Effector CD8-positive, alpha-beta T cell (primary cell): ENCODE results near the gene RPP40.
A peak's percentile ranks its signal among the peaks of the same experiment; 100 is the strongest.
"Not testable (repeated sequence)": the region's sequence is repeated elsewhere in the genome, so short reads cannot be mapped to it uniquely, and the experiment has no call there.

Experiments
- DNase-seq: peaks from one replicate; lab custom pipeline; 2025; lab: John Stamatoyannopoulos, UW
- total RNA-seq, 4 experiments: gene quantifications; one replicate each; lab custom pipeline; 2026; lab: John Stamatoyannopoulos, UW

The RPP40 gene, protein sequence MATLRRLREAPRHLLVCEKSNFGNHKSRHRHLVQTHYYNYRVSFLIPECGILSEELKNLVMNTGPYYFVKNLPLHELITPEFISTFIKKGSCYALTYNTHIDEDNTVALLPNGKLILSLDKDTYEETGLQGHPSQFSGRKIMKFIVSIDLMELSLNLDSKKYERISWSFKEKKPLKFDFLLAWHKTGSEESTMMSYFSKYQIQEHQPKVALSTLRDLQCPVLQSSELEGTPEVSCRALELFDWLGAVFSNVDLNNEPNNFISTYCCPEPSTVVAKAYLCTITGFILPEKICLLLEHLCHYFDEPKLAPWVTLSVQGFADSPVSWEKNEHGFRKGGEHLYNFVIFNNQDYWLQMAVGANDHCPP
- 2.5 to 7.4 (median 3.1) reads per million in 4 experiments for total RNA-seq

DNA sequence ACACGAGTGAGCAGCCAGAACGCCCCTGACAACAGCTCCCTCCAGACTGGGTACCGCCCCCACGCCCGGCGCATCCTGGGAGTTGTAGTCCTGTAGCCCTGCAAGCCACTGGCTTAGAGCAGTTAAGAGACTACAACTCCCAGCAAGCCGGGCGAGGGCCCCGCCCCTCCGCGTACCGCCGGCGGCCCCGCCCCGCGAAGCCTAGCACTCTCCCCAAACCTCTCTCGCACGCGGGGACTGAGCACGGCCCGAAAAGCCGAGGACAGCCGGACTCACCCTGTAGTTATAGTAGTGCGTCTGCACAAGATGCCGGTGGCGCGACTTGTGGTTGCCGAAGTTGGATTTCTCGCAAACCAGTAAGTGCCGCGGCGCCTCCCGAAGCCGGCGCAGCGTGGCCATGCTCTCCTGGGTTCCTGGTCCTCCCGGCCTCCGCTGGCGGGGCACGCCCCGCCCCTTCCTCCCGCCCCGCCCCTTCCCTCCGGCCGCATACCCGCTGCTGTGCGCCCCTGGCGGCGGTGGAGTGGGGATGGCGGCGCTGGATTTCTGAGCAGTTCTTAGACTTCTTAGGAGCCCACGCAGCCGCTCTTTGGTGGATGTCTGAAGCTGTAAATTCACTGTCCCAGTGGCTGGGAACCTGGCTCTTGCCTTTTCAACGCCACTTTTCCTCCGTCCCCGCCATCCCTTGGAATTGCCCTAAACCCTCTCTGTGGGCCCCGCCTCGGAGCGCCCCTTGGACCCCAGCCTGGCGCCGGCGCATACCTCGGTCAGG is at the start of gene RPP40:
TSS of gene RPP40 (minus strand) at position 434 of the 769 bp plus-strand sequence. CDS start at position 399, 35 bp downstream.
- DNase-seq, result peak; percentile 98

DNA sequence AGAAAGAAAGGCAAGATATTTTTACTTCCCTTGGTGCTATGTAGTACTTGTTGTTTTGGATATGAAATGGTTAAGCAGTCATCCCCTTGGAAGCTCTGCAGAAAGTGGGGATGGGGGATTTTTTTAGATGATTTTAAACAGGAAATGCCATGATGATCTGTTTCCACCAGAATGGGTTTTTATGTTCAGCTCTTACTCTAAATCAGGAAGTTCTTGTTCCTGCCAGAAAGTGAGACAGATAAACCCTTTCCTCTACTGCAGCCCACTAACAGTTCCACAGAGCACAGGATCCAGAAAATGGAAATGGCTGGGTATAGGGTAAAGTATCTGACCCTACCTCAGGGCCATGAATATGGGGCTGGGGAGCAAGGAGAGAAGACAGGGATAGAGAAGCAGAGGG is 49.2 kb upstream of the RPP40 start:
- no peak for DNase-seq

DNA sequence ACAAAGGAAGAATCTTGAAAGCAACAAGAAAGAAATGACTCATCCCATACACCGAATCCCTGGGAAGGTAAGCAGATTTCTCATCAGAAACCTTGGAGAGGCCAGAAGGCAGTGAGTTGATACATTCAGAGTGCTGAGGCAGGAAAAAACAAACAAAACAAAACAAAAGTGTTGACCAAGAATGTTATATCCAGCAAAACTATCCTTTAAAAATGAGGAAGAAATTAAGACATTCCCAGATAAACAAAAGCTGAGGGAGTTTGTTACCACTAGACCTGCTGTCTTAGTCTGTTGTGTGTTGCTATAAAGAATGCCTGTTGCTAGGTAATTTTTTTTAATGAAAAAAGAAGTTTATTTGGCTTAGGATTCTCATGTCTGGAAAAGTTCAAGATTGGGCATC is 47.6 kb upstream of the RPP40 start:
- DNase-seq, result no peak

DNA sequence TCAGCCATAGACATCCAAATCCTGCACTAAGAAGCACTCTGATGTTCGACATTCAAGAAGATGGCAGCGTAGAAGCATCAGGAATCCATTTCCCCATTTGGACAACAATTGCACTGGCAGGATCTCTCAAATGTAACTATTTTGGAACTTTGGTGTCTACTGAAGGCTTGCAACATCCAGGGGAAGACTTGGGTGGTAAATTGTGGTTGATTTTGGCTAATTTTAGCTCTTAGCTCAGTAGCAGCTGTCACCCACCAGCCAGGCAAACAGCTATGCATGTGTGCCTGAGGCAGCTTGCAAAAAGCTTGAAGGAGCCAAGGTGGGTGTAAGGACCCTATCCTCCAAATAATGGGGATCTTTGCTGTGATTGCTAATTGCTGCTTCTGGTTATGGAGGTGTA is 46.2 kb upstream of the RPP40 start:
- DNase-seq, result no peak

DNA sequence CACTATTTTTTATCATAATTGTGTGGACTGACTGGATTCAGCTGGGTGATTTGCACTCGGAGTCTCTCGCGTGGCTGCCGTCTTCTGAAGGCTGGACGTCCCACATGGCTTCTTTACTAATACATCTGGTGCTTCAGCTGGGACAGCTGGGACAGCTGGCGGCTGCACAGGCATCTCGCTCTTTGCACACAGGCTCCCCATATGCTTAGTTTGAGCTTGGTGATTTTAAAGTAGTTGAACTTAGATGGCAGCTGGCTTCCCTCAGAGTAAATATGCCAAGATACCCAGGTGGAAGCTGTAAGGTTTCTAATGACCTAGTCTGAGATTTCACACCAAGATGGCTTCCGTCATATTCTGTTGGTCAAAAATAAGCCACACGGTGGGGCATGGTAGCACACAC is 42.6 kb upstream of the RPP40 start:
- DNase-seq, result no peak

DNA sequence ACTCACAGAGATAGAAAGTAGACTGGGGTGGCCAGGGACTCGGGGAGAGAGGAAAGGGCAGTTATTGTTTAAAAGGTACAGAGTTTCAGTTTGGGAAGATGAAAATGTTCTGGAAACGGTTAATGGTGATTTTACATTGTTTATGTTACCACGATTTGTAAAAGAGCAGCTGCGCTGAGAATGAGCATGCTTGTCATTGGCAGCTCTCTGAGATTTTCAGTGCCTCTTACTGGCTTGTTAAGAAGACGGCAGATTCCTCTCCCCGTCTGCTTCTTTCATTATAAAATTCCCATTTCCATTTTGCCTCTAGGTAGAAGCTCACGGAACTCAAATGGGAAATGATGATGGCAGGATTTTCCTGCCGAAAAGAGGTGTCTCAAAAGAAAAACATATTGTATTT is 41.6 kb upstream of the RPP40 start:
- no peak for DNase-seq

DNA sequence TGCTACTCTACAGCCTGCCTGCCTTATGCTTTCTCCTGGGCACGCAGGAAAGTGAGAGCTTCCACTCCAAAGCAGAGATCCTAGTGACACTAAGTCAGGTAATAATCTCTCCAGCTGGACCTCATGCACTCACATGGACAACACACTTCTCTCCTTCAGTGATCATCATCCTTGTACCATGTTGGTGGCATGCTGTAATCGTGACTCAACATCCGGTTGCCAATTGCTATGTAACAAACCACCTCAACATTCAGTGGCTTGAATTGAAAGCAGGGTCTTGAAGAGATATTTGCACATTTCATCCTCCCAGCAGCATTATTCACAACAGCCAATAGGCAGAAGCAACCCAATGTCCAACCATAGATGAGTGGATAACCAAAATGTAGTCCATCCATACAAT is 41.0 kb upstream of the RPP40 start:
- DNase-seq, result no peak

DNA sequence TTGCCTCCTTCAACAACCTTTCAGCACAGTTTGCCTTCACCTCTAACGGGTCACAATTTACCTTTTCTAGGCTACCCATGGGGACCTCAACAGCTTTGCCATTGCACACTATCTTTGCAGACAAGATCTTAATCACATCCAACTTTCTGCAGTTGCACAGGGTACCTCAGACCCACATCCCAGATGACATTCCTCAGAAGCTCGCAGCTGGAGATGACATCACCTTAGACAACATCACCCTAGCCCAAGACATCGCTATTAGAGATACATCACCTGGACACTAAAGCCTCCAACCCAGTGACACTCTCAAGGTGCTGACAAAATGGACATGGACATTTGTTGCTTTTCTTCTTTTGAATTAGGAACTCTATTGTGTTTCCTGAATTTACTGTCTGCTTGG is 38.6 kb upstream of the RPP40 start:
- no peak for DNase-seq

DNA sequence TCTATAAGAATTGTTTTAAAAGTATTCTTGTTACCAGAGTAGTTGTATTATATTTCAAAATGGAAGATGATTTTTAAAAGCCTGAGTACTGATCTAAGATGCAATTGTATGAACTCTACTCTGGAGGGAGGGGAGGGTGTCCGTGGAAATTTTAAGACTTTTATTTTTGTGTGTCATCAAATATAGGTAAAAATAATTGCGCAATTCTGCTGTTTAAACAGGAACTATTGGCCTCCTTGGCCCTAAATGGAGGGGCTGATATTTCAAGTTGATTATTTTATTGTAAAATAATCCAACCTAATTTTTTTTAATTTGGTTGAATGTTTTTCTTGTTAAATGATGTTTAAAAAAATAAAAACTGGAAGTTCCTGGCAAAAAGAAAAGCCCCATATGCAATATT is 38.1 kb upstream of the RPP40 start:
- DNase-seq, result no peak

DNA sequence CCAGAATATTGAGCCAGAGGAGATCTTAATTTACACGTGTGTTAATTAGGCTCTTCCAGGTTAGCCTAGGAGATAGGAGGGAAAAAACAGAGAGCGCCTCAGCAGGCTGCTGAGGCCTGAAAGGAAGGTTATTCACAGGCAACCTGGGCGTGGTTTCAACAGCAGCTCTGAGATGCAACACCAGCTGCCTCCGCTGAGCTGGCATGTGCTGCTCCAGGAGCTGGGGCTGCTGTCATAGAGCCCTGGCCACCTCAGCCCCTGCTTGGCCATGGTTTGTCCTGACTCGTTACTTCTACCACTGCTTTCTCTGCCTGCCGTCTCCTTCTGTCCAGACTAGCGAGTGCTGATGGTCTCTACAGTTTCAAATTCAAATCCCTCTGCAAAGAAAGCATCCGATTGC is 32.4 kb upstream of the RPP40 start:
- no peak for DNase-seq

DNA sequence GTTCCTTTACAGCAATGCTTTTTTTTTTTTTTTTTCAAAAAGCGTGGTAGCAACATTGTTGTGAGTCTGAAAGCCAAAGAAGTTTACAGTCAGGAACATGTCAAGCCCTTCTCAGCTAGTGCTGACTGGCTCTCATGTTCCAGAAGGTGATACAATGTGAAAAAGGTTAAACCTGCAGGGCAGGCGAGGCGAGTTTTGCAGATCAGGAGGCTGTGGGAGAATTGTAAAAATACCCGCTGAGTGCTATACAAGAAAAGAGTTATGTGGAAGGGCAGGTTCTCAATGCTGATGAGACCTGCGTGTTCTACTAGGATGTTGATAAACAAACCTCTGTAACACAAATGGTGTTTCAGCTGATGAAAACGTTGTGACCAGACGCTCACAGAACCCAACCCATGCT is 30.9 kb upstream of the RPP40 start:
- no peak for DNase-seq

DNA sequence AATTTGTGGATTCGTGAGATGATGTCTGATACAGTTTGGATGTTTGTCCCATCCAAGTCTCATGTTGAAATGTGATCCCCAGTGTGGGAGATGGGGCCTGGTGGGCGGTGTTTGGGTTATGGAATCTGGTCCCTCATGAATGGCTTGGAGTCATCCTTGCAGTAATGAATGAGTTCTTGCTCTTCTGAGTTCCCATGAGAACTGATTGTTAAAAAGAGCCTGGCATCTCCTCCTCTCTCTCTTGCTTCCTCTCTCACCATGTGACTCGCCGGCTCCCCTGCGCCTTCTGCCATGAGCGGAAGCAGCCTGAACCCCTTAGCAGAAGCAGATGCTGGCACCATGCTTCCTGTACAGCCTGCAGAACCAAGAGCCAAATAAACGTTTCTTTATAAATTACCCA is 30.5 kb upstream of the RPP40 start:
- no peak for DNase-seq

DNA sequence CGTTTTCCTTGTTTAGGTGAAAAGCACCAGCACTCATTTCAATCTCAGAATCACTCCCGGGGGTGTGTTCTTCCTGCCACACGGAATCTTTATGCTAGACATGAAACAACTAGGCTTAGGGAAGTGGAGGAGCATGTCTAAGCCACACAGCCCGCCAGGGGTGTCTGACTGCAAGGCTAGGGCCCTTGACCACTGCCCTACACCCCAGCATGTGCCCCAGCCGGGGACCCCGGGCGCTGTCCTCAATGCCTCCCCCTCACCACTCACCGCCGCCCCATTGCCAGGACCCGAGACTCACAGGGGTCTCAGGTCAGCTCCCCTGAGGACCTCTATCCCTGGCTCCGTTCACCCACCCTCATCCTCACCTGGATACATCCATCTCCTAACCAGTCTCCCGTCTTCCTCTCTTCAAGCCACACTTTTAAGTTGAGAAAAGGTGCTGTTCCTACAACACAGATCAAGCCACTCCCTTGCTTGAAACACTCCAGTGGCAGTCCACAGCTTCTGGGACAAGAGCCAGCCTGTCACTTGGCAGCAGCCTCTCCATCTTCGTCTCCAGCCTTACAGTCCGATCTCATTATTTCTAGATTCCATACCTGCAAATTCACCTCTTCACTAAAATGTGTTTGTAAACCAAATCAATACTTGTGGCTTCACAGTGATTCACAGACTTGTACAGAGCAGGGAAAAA is 29.5 kb upstream of the RPP40 start:
- DNase-seq, result not testable (repeated sequence)

DNA sequence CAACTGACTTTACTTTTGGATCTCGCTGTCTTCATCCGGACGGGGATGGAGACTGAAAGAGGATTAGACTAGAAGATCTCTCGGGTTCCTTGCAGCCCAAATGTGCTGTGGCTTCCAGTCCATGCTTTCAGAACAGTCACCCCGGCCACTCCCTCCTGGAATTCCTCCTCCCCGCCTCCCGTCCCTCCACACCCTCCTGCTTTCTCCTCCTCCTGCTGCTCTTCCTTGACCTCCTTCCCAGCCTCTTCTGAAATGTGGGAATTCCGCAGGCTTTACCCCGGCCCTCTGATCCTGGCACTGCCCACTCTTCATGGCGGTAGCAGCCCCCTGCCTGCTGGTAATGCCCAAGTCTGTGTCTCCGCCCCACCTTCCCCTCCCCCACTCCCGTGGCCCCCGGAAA is 28.9 kb upstream of the RPP40 start:
- not testable (repeated sequence) for DNase-seq

DNA sequence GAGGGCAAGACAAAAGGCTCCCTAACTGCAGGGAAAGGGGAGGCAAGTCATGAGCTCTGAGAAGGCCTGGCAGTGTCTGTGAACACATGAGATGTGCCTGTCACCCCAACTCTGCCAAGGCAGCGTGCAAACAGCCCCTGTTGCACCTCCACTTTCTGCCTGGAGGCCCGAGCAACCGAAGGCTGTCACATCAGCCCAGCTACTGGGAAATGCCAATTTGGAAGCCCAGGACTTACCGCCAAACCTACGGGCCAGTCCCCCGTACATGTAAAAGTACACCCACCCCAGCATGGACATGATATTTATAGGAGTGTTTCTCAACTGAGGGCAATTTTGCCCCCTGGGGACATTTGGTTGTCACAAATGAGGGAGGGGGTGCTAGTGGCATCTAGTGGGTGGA is 27.3 kb upstream of the RPP40 start:
- DNase-seq, result no peak

DNA sequence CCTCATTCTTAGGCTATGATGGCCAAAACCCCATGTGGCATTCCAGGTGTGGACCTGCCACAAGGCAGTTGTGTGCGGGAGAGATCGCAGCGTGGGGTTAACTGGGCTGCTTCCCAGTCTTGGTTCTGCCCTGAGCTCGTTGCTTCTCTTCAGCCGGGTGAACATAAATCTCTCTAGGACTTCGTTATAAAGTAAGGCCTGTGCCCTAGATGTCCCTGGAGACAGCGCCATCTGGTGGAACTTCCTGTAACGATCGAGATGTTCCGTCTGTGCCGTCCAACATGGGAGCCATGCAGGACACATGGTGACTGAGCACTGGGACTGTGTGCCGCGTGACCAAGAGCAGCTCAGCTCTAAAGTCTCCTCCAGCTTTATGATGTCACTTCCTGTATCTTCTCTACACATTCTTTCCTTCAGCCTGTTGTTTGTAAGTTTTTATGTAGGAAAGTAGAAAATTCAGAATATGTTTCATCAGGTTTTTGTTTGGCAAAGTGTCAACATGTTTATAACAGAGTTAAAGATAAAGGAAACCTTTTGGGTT is 26.8 kb upstream of the RPP40 start:
- DNase-seq, result peak; percentile 48

DNA sequence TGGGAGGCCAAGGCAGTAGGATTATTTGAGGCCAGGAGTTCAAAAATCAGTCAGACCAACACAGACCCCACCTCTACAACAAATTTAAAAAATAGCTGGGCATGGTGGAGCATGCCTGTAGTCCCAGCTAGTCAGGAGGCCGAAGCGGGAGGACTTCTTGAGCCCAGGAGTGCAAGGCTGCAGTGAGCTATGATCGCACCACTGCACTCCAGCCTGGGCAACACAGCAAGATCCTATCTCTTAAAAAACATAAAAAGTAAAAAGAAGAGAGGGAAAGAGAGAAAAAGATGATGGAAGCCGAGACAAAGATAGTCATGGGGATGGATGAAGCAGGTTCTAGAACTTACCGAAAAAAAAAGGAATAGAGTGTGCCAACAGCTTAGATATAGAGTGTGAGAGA is 25.8 kb upstream of the RPP40 start:
- no peak for DNase-seq

DNA sequence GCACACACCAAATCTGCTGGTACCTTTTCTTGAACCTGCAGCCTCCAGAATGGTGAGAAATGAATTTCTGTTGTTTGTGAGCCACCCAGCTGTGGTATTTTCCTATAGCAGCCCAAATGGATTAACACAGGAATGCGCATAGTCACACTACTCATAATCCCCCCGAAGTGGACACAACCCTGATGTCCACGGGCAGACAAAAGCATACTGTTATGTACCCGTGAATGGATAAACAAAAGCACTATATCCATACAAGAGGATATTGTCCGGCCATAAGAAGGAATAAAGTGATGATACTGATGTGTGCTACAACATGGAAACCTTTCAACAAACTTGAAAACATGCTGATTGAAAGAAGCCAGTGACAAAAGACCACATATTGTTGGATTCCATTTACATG is 25.1 kb upstream of the RPP40 start:
- no peak for DNase-seq

DNA sequence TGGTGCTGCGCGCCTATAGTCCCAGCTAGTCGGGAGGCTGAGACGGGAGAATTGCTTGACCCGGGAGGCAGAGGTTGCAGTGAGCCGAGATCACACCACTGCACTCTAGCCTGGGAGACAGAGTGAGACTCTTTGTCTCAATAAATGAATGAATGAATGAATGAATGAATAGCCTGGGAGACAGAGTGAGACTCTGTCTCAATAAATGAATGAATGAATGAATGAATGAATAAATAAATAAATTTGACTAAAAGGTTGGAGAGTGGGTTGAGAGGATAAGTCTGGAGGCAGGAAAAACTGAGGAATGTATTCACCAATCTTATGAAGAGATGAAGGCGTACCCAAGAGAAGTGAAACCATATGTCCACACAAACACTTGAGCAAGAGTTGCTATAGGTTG is 24.5 kb upstream of the RPP40 start:
- DNase-seq, result no peak

DNA sequence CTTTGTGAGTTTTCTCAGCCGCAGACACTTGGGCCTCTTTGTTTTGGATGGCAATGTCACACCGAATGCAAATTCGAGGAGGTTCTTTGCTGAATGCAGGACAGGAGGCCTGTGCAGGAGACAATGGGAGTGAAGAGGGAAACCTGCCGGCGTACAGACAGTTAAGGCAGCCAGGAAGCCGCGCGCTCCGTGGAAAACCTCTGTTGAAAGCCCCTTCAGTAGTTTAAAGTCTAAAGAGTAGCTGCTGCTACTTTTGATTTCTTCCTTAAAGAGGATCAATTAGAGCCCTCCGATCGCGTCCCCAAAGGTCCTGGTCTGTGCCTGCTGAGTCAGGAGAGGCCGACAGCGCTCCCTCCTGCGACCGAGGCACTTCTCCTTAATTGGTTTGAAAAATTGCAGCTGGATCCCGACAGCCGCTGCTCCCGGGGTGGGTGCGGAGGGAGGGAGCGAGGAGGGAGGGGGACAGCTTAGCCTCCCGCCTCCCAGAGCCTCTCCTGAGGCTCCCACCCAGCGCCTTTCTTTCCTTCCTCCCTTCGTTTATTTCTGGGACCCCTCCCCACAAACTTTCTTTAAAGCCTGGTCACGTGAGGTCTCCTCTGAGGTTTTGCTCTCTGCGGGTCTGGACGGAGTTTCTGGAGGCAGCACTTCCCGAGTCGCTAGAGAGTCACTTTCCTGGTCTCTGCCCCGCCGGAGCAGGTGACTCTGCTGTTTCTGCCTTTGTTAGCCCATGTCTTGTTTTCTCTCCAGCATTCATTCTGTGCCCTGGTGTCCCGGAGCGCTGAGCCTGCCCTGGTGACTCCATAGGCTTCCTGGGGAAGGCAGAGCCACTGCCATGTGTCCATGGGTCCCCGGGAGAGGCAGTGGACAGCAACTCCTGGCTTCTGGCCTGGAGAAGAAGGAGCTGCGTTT is 22.3 kb upstream of the RPP40 start:
- no peak for DNase-seq

DNA sequence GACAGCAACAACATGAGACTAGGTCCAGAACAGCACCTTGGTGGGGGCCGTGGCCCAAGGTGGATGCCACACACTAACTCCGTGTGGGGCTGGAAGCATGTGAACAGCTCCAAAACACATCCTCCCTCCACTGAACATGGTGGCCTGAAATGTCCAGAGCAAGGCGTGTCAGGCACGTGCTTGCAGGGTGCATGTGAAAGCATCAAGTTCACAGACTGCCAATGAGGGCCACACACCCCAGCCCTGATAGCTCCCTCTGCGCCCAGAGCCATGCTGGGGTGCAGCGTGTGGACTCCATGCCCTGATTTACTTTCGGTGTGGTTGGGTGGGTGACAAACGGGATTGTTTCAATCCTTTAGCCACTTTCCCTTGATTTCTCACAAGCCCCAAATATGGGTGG is 20.1 kb upstream of the RPP40 start:
- DNase-seq, result no peak
